Stimulated activated effector memory CD8-positive, alpha-beta T cell treated with anti-CD3 and anti-CD28 coated beads, Interleukin-12 subunit alpha, Interleukin-12 subunit beta, amount 100 ng/mL, for 72 hours (primary cell): ENCODE data around the gene PRKCB.

Source experiments
- ATAC-seq: fragments of 150-1000 bp; cut with Tn5 transposase; 2 replicates; pipeline ENCODE4 v1.10.0; 2021
- DNase-seq, 2 donors: peaks; one replicate each; pipeline ENCODE4 v3.0.0; 2021 to 2022; ENCODE audit warnings: low spot score in 2 of 2
- H3K27ac Mint-ChIP-seq: one replicate; pipeline ENCODE4 v1.8.0; 2022; ENCODE audit warnings: mild to moderate bottlenecking, mixed read lengths
- H3K36me3 Mint-ChIP-seq: one replicate; pipeline ENCODE4 v1.8.0; 2022; ENCODE audit warnings: mild to moderate bottlenecking, mixed read lengths
- H3K4me1 Mint-ChIP-seq: one replicate; pipeline ENCODE4 v1.8.0; 2022; ENCODE audit warnings: mixed read lengths
- H3K4me3 Mint-ChIP-seq: one replicate; pipeline ENCODE4 v1.8.0; 2022; ENCODE audit warnings: mild to moderate bottlenecking, mixed read lengths
- H3K9me3 Mint-ChIP-seq: one replicate; pipeline ENCODE4 v1.8.0; 2022; ENCODE audit warnings: mixed read lengths

The PRKCB gene

GRCh38 chr16:24164416-24164815 lies 328.6 kb downstream of the PRKCB start:
- ATAC-seq (no peak), DNase-seq (no peak)
- no peaks in the 10 kb centered on the region for H3K9me3 Mint-ChIP-seq
- peaks cover 15% of the 10 kb centered on the region for H3K4me1 Mint-ChIP-seq
- peaks cover 48% of the 10 kb centered on the region for H3K36me3 Mint-ChIP-seq
- no peak overlapping the region for H3K4me3 Mint-ChIP-seq
- H3K27ac Mint-ChIP-seq: peak overlapping the region; percentile 29

DNA sequence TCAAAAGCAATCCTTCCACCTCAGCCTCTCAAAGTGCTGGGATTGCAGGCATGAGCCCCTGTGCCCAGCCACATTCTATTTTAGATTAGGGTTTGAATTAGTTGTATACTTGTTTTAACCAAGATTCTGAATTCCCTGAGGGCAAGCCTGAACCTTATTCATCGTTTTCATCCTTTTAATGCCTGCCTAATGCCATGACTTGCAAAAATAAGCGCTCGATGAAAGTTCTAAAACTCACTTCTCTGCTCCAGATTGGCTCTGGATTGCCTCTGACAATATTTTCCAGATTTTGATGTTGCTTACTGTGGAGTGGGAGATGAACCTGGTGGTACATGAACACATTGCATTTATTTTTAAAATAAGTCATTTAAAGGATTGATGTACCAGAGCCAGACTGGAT lies 329.5 kb downstream of the PRKCB start:
- no peak overlapping the region for H3K4me3 Mint-ChIP-seq
- peaks cover 48% of the 10 kb centered on the region for H3K36me3 Mint-ChIP-seq
- DNase-seq (no peak), ATAC-seq (no peak)
- H3K27ac Mint-ChIP-seq: no peak overlapping the region
- no peaks in the 10 kb centered on the region for H3K9me3 Mint-ChIP-seq
- H3K4me1 Mint-ChIP-seq: peaks cover 17% of the 10 kb centered on the region

GRCh38 chr16:24166661-24167528 lies 331.1 kb downstream of the PRKCB start:
- no peak overlapping the region for H3K4me3 Mint-ChIP-seq
- H3K27ac Mint-ChIP-seq: peak overlapping the region; percentile 74
- H3K4me1 Mint-ChIP-seq: peaks cover 12% of the 10 kb centered on the region
- DNase-seq: no peak
- peaks cover 47% of the 10 kb centered on the region for H3K36me3 Mint-ChIP-seq
- peak; percentile 65 for ATAC-seq
- no peaks in the 10 kb centered on the region for H3K9me3 Mint-ChIP-seq

DNA sequence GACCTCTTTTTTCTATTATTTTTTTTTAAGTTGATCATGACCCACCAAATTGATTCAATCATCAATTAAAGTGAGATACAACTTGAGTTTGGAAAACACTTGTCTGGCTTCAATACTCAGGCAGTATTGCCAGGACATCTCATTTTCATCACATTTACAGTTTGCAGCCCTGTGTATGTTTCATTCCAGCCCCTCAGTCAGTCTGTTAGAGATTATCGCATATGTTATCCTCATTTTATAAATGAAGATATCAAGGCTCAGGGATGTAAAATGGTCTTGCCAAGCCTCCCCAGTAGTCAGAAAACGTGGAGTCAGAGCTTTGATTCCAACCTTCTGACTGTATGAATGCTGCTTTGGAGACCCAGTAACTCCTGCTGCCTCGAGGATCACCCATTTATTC lies 333.1 kb downstream of the PRKCB start:
- peak overlapping the region; percentile 74 for H3K27ac Mint-ChIP-seq
- H3K4me3 Mint-ChIP-seq: no peak overlapping the region
- DNase-seq: no peak
- peaks cover 12% of the 10 kb centered on the region for H3K4me1 Mint-ChIP-seq
- H3K36me3 Mint-ChIP-seq: peaks cover 67% of the 10 kb centered on the region
- no peak for ATAC-seq
- H3K9me3 Mint-ChIP-seq: no peaks in the 10 kb centered on the region

GRCh38 chr16:24170407-24170806 lies 334.6 kb downstream of the PRKCB start:
- Mint-ChIP-seq H3K9me3 (no peaks in the 10 kb centered on the region), H3K36me3 (peaks cover 73% of the 10 kb centered on the region), H3K4me3 (no peak overlapping the region), H3K27ac (no peak overlapping the region), H3K4me1 (peaks cover 12% of the 10 kb centered on the region)
- ATAC-seq: peak; percentile 56
- DNase-seq: no peak

GRCh38 chr16:24174504-24174903 lies 338.7 kb downstream of the PRKCB start:
- Mint-ChIP-seq H3K9me3 (no peaks in the 10 kb centered on the region), H3K36me3 (peaks cover 75% of the 10 kb centered on the region), H3K27ac (peak overlapping the region; percentile 18), H3K4me1 (peaks cover 1% of the 10 kb centered on the region), H3K4me3 (no peak overlapping the region)
- no peak for ATAC-seq
- DNase-seq: no peak

DNA sequence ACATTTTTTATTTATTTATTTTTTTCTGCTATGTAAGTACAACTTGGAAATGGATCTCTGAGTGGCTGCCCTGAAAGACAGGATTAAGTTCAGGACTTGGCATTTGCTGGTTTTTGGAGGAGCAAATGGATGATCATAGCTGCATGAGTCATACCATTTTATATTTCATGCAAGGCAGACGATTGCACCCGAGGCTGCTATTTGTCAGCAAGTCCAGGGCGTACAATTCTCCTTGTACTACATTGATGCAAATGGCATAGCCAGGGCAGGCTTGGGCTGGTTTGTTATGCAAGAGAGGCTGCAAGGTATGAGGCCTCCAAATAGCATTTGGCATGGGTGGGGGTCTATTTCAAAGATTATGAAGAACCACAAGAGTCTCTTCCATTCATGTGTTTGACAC lies 339.2 kb downstream of the PRKCB start:
- DNase-seq (no peak), ATAC-seq (no peak)
- no peak overlapping the region for H3K4me3 Mint-ChIP-seq
- H3K27ac Mint-ChIP-seq: peak overlapping the region; percentile 18
- no peaks in the 10 kb centered on the region for H3K4me1 Mint-ChIP-seq
- no peaks in the 10 kb centered on the region for H3K9me3 Mint-ChIP-seq
- peaks cover 75% of the 10 kb centered on the region for H3K36me3 Mint-ChIP-seq

- H3K27ac Mint-ChIP-seq: no peak overlapping the region
- H3K9me3 Mint-ChIP-seq: no peaks in the 10 kb centered on the region
- DNase-seq: no peak
- no peaks in the 10 kb centered on the region for H3K4me1 Mint-ChIP-seq
- peaks cover 84% of the 10 kb centered on the region for H3K36me3 Mint-ChIP-seq
- no peak overlapping the region for H3K4me3 Mint-ChIP-seq
- ATAC-seq: no peak
Observed at GRCh38 chr16:24178496-24178895, 342.7 kb downstream of the PRKCB start.

GRCh38 chr16:24180451-24180850 lies 344.7 kb downstream of the PRKCB start:
- ATAC-seq: no peak
- DNase-seq: no peak
- H3K36me3 Mint-ChIP-seq: peaks cover 77% of the 10 kb centered on the region
- H3K4me3 Mint-ChIP-seq: no peak overlapping the region
- H3K27ac Mint-ChIP-seq: no peak overlapping the region
- no peaks in the 10 kb centered on the region for H3K9me3 Mint-ChIP-seq
- H3K4me1 Mint-ChIP-seq: no peaks in the 10 kb centered on the region

DNA sequence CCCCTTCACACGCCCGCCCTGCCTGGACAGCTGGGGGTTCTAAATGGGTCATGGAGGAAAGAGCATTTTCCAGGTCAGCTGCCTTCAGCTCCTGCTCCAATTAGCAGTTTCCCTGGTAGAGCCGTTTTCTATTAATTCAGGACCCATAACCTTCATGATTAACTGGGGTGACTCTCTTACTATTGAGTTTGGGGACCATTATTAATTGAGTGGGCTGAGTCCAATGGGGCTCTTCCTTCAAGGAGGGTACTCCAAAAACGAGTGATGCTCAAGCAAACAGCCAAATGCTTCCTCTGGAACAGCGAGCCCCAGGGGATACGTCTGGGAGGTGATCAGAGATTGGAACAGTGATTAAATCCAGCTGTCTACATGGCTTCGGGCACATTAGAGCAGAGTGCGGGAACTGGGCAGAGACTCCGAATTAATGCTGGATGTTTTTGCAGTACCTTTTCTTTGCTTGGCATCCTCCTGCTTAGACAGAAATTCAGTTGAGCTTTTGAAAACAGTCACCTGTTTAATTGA lies 352.3 kb downstream of the PRKCB start:
- peak overlapping the region; percentile 57 for H3K4me3 Mint-ChIP-seq
- ATAC-seq (no peak), DNase-seq (no peak)
- H3K36me3 Mint-ChIP-seq: peaks cover 67% of the 10 kb centered on the region
- no peaks in the 10 kb centered on the region for H3K9me3 Mint-ChIP-seq
- peak overlapping the region; percentile 58 for H3K27ac Mint-ChIP-seq
- peaks cover 50% of the 10 kb centered on the region for H3K4me1 Mint-ChIP-seq

DNA sequence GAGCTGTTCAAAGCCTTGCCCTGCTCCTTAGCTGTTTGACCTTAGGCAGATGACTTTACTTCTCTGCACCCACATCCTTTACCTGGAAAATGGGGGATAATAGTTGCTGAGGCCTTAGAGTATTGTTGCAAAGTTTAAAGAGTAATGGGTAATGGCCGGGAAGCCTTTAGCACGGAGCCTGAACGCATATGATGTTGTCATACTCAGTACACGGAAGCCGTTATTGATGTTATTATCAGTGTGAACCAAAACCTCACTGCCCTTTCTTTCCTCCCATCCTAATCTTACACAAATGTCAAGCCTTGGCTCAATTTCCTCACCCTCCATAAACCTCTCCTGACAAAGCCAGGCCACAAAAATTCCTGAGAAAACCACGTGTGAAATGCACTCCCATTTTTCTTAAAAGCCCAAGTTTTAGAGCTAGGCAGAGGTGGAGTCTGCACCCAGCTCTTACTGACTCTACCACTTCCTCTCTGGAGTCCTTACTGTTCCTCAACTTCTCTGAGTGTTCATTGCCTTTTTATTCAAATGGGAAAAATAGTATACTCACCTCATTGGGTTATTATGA lies 353.1 kb downstream of the PRKCB start:
- Mint-ChIP-seq H3K27ac (peak overlapping the region; percentile 58), H3K36me3 (peaks cover 69% of the 10 kb centered on the region), H3K4me1 (peaks cover 54% of the 10 kb centered on the region), H3K4me3 (peak overlapping the region; percentile 57), H3K9me3 (no peaks in the 10 kb centered on the region)
- ATAC-seq: no peak
- no peak for DNase-seq

GRCh38 chr16:24189941-24190340 lies 354.2 kb downstream of the PRKCB start:
- peaks cover 54% of the 10 kb centered on the region for H3K4me1 Mint-ChIP-seq
- no peaks in the 10 kb centered on the region for H3K9me3 Mint-ChIP-seq
- DNase-seq (peak in 1 of 2 donors; percentile 56), ATAC-seq (peak; percentile 87)
- H3K27ac Mint-ChIP-seq: peak overlapping the region; percentile 58
- peaks cover 69% of the 10 kb centered on the region for H3K36me3 Mint-ChIP-seq
- peak overlapping the region; percentile 57 for H3K4me3 Mint-ChIP-seq

- Mint-ChIP-seq H3K36me3 (peaks cover 57% of the 10 kb centered on the region), H3K9me3 (peaks cover under 1% of the 10 kb centered on the region), H3K4me1 (peaks cover 67% of the 10 kb centered on the region), H3K4me3 (peak overlapping the region; percentile 1), H3K27ac (peak overlapping the region; percentile 75)
- ATAC-seq (peak; percentile 75), DNase-seq (no peak)
Observed at GRCh38 chr16:24191876-24192402, 356.2 kb downstream of the PRKCB start.

GRCh38 chr16:24195221-24195620 lies 359.4 kb downstream of the PRKCB start:
- H3K4me3 Mint-ChIP-seq: no peak overlapping the region
- peaks cover 3% of the 10 kb centered on the region for H3K9me3 Mint-ChIP-seq
- H3K27ac Mint-ChIP-seq: no peak overlapping the region
- ATAC-seq: no peak
- H3K4me1 Mint-ChIP-seq: peaks cover 52% of the 10 kb centered on the region
- H3K36me3 Mint-ChIP-seq: peaks cover 57% of the 10 kb centered on the region
- DNase-seq: no peak

- H3K4me1 Mint-ChIP-seq: peaks cover 34% of the 10 kb centered on the region
- H3K36me3 Mint-ChIP-seq: peaks cover 45% of the 10 kb centered on the region
- H3K4me3 Mint-ChIP-seq: no peak overlapping the region
- DNase-seq (no peak), ATAC-seq (no peak)
- H3K9me3 Mint-ChIP-seq: peaks cover 3% of the 10 kb centered on the region
- H3K27ac Mint-ChIP-seq: no peak overlapping the region
Observed at GRCh38 chr16:24198807-24199533, 363.2 kb downstream of the PRKCB start.
